Calu3 (cell line): ENCODE data around the gene GPATCH8. TPM values are rescaled to one million over a fixed set of nuclear protein-coding genes. Genes with fewer than 3 reads are reported as not detected.

ENCODE experiments used
- BruUV-seq: library from RNA; stranded (reverse); fragments of 400-500 nt; replicated peaks from 2 replicates; lab custom pipeline; 2021; lab: Mats Ljungman, UMichigan
- CTCF ChIA-PET: fragments of 300-600 bp; sonication (Branson Sonifier 250); formaldehyde crosslinking; loops from one replicate; lab custom pipeline; 2022; ENCODE audit warnings: antibody characterized with exemption; lab: Charles Lee
- DNase-seq: peaks from one replicate; pipeline ENCODE4 v3.0.0; 2022
- H3K27ac Mint-ChIP-seq: one replicate; pipeline ENCODE4 v1.8.0; 2022; ENCODE audit warnings: mixed read lengths; ENCODE audit not compliant: unreplicated experiment
- H3K27me3 Mint-ChIP-seq: one replicate; pipeline ENCODE4 v1.8.0; 2022; ENCODE audit warnings: mixed read lengths; ENCODE audit not compliant: unreplicated experiment
- H3K36me3 Mint-ChIP-seq: one replicate; pipeline ENCODE4 v1.8.0; 2022; ENCODE audit warnings: mild to moderate bottlenecking, moderate library complexity, mixed read lengths; ENCODE audit not compliant: insufficient read depth, unreplicated experiment
- H3K4me1 Mint-ChIP-seq: one replicate; pipeline ENCODE4 v1.8.0; 2022; ENCODE audit warnings: mild to moderate bottlenecking, low read depth, mixed read lengths; ENCODE audit not compliant: unreplicated experiment
- H3K4me3 Mint-ChIP-seq: one replicate; pipeline ENCODE4 v1.8.0; 2022; ENCODE audit warnings: mild to moderate bottlenecking, low read depth, moderate library complexity, mixed read lengths; ENCODE audit not compliant: unreplicated experiment
- H3K9me3 Mint-ChIP-seq: one replicate; pipeline ENCODE4 v1.8.0; 2022; ENCODE audit warnings: low read depth, mixed read lengths; ENCODE audit not compliant: unreplicated experiment
- CTCF ChIP-seq: fragments of 200-600 bp; IDR thresholded peaks from one replicate; pipeline ENCODE4 v1.8.0; 2022; ENCODE audit warnings: antibody characterized with exemption; ENCODE audit not compliant: unreplicated experiment
- intact Hi-C: fragments of 100-400 bp; cut with micrococcal nuclease; formaldehyde crosslinking; loops from one replicate; pipeline ENCODE4 v1.10.0; 2022; ENCODE audit not compliant: unreplicated experiment
- total RNA-seq: library from RNA; stranded (reverse); gene quantifications from 2 replicates; pipeline ENCODE4 v1.2.3, GENCODE V29; 2022

GPATCH8 gene
- total RNA-seq, 1 experiment from 2014 or later = 60.1 TPM

- H3K9me3 Mint-ChIP-seq = no peaks in the 10 kb centered on the region
- no peak overlapping the region for H3K4me3 Mint-ChIP-seq
- CTCF ChIA-PET = interaction anchor here (0.7 to 1.1 kb wide), 2 partner anchors 105 to 161 kb away, joined by 3 to 10 read pairs; no protein-coding TSS in a partner anchor
- H3K27me3 Mint-ChIP-seq = peaks cover 50% of the 10 kb centered on the region
- no TSS peak for BruUV-seq
- H3K36me3 Mint-ChIP-seq = peaks cover 11% of the 10 kb centered on the region
- no peaks in the 10 kb centered on the region for H3K4me1 Mint-ChIP-seq
- intact Hi-C loops = no loop called here
- DNase-seq = no peak
- no peak for TF ChIP-seq CTCF
- no peak overlapping the region for H3K27ac Mint-ChIP-seq
These were observed 120.3 kb downstream of the GPATCH8 start for GRCh38 chr17:44382917-44383316.

GRCh38 chr17:44381810-44382305, 121.3 kb downstream of the GPATCH8 start:
- TF ChIP-seq CTCF = no peak

GRCh38 chr17:44380767-44381166, 122.4 kb downstream of the GPATCH8 start:
- intact Hi-C loops = no loop called here
- H3K27me3 Mint-ChIP-seq = peaks cover 52% of the 10 kb centered on the region
- no peak overlapping the region for H3K4me3 Mint-ChIP-seq
- BruUV-seq = no TSS peak
- no peak overlapping the region for H3K27ac Mint-ChIP-seq
- DNase-seq = no peak
- H3K36me3 Mint-ChIP-seq = peaks cover 11% of the 10 kb centered on the region
- TF ChIP-seq CTCF = no peak
- H3K9me3 Mint-ChIP-seq = no peaks in the 10 kb centered on the region
- CTCF ChIA-PET = interaction anchor here (1.5 kb wide), 1 partner anchor 37 kb away, joined by 3 read pairs; no protein-coding TSS in a partner anchor
- no peaks in the 10 kb centered on the region for H3K4me1 Mint-ChIP-seq

More at GRCh38 chr17:44381810-44382305, 121.3 kb downstream of the GPATCH8 start:
- H3K27me3 Mint-ChIP-seq = peaks cover 52% of the 10 kb centered on the region
- H3K9me3 Mint-ChIP-seq = no peaks in the 10 kb centered on the region
- intact Hi-C loops = no loop called here
- CTCF ChIA-PET = interaction anchor here (0.7 to 1.1 kb wide), 2 partner anchors 44 to 160 kb away, joined by 3 to 10 read pairs; no protein-coding TSS in a partner anchor
- BruUV-seq = no TSS peak
- H3K36me3 Mint-ChIP-seq = peaks cover 11% of the 10 kb centered on the region
- no peak overlapping the region for H3K27ac Mint-ChIP-seq
- no peak overlapping the region for H3K4me3 Mint-ChIP-seq
- no peak for DNase-seq
- H3K4me1 Mint-ChIP-seq = no peaks in the 10 kb centered on the region

- intact Hi-C loops = no loop called here
- H3K27ac Mint-ChIP-seq = no peak overlapping the region
- no peaks in the 10 kb centered on the region for H3K9me3 Mint-ChIP-seq
- CTCF ChIA-PET = interaction anchor here (0.5 to 1.5 kb wide), 3 partner anchors 38 to 216 kb away, joined by 3 to 4 read pairs (median 3); no protein-coding TSS in a partner anchor
- H3K4me3 Mint-ChIP-seq = no peak overlapping the region
- no TSS peak for BruUV-seq
- no peaks in the 10 kb centered on the region for H3K4me1 Mint-ChIP-seq
- no peak for TF ChIP-seq CTCF
- peaks cover 3% of the 10 kb centered on the region for H3K36me3 Mint-ChIP-seq
- no peak for DNase-seq
- H3K27me3 Mint-ChIP-seq = peaks cover 52% of the 10 kb centered on the region
These were observed 123.3 kb downstream of the GPATCH8 start for GRCh38 chr17:44379887-44380286.
